Liver (tissue), 3 donors: ENCODE measurements around the gene PEX1.

Experiments
- ATF3 ChIP-seq: IDR thresholded peaks from 2 replicates; pipeline ENCODE4 v1.6.1; 2016; ENCODE audit warnings: antibody characterized with exemption
- CTCF ChIP-seq: fragments of 150-350 bp; IDR thresholded peaks from 2 replicates; pipeline ENCODE4 v1.5.1; 2017; ENCODE audit warnings: improper control_type of control experiment, low read depth, low read length; ENCODE audit not compliant: missing input control
- GABPA ChIP-seq, 2 donors: IDR thresholded peaks in 1 of 2; conservative IDR thresholded peaks in 1 of 2; 2 replicates each; pipeline ENCODE4 v1.6.1; 2016; ENCODE audit warnings: antibody characterized with exemption in 2 of 2, mild to moderate bottlenecking in 1 of 2, moderate library complexity in 1 of 2
- HNF4A ChIP-seq, 2 donors: conservative IDR thresholded peaks; 2 replicates each; pipeline ENCODE4 v1.6.1; 2016; ENCODE audit warnings: antibody characterized with exemption in 2 of 2, mild to moderate bottlenecking in 2 of 2
- JUND ChIP-seq, 2 donors: IDR thresholded peaks; 2 replicates each; pipeline ENCODE4 v1.6.1; 2016; ENCODE audit warnings: antibody characterized with exemption in 2 of 2
- MAX ChIP-seq: IDR thresholded peaks from 2 replicates; pipeline ENCODE4 v1.6.1; 2016; ENCODE audit warnings: antibody characterized with exemption
- RXRA ChIP-seq, 2 donors: IDR thresholded peaks; 2 replicates each; pipeline ENCODE4 v1.6.1; 2017 to 2018; ENCODE audit warnings: antibody characterized with exemption in 2 of 2, mild to moderate bottlenecking in 1 of 2
- TAF1 ChIP-seq: conservative IDR thresholded peaks from 2 replicates; pipeline ENCODE4 v1.6.1; 2016; ENCODE audit warnings: antibody characterized with exemption, mild to moderate bottlenecking
- YY1 ChIP-seq: IDR thresholded peaks from 2 replicates; pipeline ENCODE4 v1.6.1; 2016; ENCODE audit warnings: antibody characterized with exemption, mild to moderate bottlenecking
- TF ChIP-seq, protein P1 (sequence below): IDR thresholded peaks from 2 replicates; pipeline ENCODE4 v1.6.1; 2016; ENCODE audit warnings: antibody characterized with exemption, mild to moderate bottlenecking
- donor health status: healthy.
- donor health status: healthy.

DNA sequence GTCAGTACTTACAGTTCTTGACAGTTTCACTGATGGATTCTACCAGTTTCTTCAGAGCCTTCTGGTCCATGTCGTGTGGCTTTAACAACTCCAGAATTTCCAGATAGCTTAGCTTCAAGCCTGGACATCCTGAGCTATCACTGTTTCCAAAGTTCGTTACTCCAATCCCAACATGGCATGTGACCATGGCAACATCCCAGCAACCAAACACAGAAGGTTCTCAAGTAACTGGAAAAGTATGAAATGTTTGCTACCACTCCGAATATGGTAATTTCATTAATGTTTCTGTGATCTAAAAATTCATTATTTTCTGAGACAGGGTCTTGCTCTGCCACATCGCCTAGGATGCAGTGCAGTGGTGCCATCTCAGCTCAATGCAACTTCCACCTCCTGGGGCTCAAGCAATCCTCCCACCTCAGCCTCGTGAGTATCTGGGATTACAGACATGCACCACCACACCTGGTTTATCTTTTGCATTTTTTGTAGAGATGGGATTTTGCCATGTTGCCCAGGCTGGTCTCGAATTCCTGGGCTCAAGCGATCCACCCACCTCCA lies 29.6 kb upstream of the PEX1 start:
- no peak for TF ChIP-seq CTCF
- no peak for TF ChIP-seq MAX
- no peak for TF ChIP-seq TAF1
- TF ChIP-seq, protein P1, sequence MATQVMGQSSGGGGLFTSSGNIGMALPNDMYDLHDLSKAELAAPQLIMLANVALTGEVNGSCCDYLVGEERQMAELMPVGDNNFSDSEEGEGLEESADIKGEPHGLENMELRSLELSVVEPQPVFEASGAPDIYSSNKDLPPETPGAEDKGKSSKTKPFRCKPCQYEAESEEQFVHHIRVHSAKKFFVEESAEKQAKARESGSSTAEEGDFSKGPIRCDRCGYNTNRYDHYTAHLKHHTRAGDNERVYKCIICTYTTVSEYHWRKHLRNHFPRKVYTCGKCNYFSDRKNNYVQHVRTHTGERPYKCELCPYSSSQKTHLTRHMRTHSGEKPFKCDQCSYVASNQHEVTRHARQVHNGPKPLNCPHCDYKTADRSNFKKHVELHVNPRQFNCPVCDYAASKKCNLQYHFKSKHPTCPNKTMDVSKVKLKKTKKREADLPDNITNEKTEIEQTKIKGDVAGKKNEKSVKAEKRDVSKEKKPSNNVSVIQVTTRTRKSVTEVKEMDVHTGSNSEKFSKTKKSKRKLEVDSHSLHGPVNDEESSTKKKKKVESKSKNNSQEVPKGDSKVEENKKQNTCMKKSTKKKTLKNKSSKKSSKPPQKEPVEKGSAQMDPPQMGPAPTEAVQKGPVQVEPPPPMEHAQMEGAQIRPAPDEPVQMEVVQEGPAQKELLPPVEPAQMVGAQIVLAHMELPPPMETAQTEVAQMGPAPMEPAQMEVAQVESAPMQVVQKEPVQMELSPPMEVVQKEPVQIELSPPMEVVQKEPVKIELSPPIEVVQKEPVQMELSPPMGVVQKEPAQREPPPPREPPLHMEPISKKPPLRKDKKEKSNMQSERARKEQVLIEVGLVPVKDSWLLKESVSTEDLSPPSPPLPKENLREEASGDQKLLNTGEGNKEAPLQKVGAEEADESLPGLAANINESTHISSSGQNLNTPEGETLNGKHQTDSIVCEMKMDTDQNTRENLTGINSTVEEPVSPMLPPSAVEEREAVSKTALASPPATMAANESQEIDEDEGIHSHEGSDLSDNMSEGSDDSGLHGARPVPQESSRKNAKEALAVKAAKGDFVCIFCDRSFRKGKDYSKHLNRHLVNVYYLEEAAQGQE, result no peak
- no peak for TF ChIP-seq GABPA (IDR thresholded peaks at IDR 0.05 in 1 of 2, conservative IDR thresholded peaks at IDR 0.05 in 1 of 2)
- no peak for TF ChIP-seq JUND (IDR thresholded peaks at IDR 0.05)
- no peak for TF ChIP-seq RXRA (IDR thresholded peaks at IDR 0.05)
- no peak for TF ChIP-seq YY1
- no peak for TF ChIP-seq ATF3
- TF ChIP-seq HNF4A (conservative IDR thresholded peaks at IDR 0.05), result no peak
